Transverse colon (tissue), 4 donors: ENCODE measurements around the gene MRPL16.

Experiments
- EP300 ChIP-seq: sonication (generic); formaldehyde crosslinking; IDR thresholded peaks from one replicate; pipeline ENCODE4 v1.6.1; 2017; ENCODE audit warnings: antibody characterized with exemption, low read depth
- POLR2A ChIP-seq: fragments of 450-650 bp; IDR thresholded peaks from one replicate; pipeline ENCODE4 v1.6.1; 2016; ENCODE audit warnings: antibody characterized with exemption, mild to moderate bottlenecking, moderate library complexity
- POLR2AphosphoS5 ChIP-seq, 3 donors: sonication (generic); formaldehyde crosslinking; IDR thresholded peaks; one replicate each; pipeline ENCODE4 v1.6.1; 2016; ENCODE audit warnings: antibody characterized with exemption in 3 of 3
- TF ChIP-seq, protein P1 (sequence below), 5 experiments: fragments of 200-600 bp in 3 of 5; fragments of 450-650 bp in 2 of 5; sonication (generic) in 3 of 5; IDR thresholded peaks; 1 replicate in 2 of 5; 2 replicates in 3 of 5; pipeline ENCODE4 v1.5.1; 2016 to 2017; ENCODE audit warnings: antibody characterized with exemption in 5 of 5, inconsistent platforms in 3 of 5, mild to moderate bottlenecking in 2 of 5, moderate library complexity in 1 of 5

DNA sequence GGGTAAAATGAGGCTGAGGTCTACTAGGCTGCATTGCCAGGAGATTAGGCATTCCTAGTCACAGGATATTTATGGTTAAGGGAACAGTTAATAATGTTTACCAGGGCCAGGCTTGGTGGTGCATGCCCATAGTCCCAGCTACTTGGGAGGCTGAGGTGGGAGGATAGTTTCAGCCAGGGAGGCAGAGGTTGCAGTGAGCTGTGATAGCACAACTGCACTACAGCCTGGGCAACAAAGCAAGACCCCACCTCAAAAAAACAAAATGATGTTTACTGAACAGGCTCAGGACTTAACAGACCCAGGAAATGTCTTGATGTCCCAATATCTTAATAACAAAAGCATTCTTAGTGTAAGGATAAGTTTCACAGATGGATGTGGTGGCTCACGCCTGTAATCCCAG is 2.8 kb upstream of the MRPL16 start:
- TF ChIP-seq, protein P1, sequence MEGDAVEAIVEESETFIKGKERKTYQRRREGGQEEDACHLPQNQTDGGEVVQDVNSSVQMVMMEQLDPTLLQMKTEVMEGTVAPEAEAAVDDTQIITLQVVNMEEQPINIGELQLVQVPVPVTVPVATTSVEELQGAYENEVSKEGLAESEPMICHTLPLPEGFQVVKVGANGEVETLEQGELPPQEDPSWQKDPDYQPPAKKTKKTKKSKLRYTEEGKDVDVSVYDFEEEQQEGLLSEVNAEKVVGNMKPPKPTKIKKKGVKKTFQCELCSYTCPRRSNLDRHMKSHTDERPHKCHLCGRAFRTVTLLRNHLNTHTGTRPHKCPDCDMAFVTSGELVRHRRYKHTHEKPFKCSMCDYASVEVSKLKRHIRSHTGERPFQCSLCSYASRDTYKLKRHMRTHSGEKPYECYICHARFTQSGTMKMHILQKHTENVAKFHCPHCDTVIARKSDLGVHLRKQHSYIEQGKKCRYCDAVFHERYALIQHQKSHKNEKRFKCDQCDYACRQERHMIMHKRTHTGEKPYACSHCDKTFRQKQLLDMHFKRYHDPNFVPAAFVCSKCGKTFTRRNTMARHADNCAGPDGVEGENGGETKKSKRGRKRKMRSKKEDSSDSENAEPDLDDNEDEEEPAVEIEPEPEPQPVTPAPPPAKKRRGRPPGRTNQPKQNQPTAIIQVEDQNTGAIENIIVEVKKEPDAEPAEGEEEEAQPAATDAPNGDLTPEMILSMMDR (IDR thresholded peaks at IDR 0.05) = no peak
- TF ChIP-seq POLR2A (no peak), POLR2AphosphoS5 (IDR thresholded peaks at IDR 0.05) (no peak), EP300 (no peak)
